ENCODE data around the gene CLEC20A.

The CLEC20A gene

DNA sequence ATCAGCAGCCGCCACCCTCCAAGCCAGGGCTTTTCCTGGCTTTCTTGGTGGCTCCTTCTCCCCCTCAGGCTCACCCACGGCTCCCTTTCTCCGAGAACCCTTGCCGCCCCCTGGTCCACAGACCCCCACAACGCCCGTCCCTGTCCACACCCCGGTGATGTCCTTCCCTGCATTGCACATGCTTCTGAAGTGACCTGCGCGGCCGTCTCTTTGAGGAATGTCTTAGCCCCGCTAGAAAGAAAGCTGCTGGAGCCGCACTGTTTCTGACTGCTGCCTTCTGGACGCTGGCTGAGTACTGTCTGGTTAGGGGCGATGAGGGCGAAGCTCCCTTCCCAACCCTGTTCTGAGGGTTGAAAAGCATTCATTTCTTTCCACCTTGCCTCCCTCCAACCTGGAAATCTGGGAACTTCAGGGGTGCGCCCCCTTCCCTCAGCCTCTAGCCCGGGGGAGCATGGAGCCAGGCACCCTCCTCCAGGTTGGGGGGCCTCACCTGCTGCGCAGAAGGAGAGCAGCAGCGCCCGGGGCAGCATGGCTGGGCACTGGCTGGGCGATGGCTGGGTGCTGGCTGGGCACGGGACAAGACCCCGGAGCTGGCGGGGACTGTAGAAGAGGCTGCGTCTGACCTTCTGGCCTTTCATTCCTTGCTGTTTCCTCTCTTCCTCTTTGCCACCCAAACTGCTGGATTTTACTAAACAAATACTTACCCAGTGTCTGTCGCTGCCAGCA, at the start of gene CLEC20A:
TSS of gene CLEC20A (minus strand) at position 555 of the 726 bp plus-strand sequence. CDS start at position 530, 25 bp downstream.
- no peak for DNase-seq

DNA sequence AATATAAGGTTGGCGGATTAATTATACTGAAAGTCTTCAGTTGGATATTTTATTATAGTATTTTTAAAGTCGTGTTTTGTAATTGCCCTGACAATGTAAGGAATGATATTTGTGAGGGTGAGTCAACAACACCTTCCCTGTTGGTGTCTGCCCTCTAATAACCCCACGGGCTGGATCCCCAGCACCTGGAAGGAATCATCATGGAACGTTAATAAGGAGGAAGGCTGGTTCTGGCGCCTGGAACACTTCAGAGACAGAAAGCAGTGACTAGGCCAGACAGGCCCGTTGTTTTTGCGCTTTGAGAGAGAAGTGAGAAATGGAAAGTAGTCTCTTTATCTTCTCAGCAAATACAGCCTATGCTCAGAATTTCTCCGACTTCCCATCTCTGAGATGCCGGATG, 47.8 kb upstream of the CLEC20A start:
- no peak for DNase-seq

DNA sequence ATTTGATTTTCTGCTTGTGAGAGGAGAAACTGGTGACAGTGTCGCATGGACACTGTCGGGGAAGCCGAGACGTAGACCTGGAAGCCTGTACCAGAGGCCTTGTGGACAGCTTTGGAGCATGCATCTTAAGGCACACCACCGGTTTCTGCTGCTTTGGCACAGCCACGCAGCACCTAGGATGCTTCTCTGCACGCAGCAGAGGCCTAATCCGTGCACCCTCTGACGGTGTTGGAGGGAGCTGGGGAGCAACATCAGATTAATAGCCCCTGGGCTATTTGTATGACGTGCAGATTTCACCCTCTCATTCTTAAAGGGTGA, 46.5 kb upstream of the CLEC20A start:
- no peak for DNase-seq

DNA sequence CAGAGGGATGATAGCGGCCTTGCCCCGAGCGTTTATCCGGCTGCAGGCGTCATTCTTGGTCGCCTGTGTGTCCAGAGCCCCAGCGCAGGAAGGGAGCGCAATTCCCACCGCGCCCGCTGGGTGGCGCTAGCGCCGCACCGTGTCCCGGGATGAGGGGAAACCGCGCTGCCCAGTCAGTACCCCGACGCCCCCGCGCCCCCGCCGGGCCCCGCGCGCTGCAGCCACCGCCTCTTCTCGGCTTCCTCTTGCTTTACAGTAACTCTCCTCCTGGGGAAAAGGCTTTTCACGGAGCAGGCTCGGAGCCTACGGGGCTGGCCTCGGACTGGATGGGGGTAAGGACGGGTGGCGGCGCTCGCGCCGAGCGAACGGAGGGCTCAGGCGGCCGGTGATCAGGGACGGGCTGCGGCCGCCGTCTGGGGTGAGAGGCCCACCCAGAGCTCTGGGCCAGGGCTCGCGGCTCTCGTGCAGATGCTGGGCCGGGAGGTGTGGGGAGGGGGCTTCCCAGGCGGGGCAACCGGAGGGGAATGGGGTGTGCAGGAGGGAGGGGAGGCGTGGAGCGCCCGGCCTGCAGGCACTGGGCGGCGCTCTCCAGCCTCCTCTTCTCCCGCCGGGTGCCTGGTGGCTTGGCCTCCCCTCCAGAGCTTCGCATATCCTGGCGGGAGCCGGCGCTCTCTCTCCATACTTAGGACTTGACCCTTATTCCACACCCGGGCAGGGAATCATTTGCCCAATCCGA, 46.0 kb upstream of the CLEC20A start:
- DNase-seq, result peak; percentile 41

DNA sequence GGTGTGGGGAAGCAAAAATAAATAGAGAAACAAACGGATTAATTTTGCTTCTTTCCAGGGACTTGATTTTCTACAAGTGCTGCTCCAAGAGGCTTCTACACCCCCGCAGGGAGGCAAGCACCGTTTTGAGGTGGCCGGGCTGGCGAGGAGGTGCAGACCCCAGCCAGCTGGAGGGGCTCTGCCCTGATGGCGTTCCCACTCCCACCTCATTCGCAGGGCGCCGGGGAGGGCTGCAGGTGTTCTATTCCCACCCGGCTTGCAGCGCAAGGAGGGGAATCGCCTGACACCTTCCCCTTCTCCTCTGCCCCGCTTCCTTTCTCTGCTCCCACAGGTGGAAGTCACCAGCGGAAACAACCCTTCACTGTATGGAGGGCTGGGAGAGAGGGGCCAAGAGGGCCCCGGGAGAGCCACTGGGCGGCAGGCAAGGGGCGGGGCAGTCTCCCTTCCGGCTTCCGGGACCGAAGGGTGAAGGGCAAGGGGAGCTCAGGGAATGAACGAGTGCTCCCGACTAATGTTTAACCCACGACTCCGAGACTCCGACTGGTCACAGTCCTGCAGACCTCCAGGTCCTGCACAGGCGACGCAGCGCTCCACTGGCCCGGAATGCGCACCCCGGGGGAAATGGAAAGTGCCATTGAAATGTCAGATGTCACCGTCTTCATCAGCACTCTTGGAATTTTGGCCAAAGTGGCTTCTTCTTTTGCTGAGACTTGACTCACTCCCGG, 45.2 kb upstream of the CLEC20A start:
- DNase-seq, result no peak

DNA sequence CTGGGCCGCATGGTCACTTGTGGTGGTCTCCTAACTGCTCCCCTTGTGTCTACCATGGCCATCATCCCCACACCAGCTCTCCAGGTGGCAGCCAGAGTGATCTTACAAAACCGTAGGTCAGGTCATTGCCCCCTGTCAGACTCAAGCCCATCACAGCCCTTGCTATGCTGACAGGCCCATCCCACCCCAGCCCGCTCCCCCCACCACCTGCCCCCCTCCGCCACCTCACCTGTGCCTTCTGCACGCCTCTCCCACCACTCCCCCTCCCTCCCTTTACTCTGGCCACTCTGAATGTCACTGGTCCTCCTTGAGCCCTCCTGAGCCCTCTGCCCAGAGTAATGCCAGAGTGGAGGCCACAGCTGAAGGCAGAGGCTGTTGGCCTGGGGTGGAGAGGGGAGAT, 44.6 kb upstream of the CLEC20A start:
- DNase-seq, result no peak

DNA sequence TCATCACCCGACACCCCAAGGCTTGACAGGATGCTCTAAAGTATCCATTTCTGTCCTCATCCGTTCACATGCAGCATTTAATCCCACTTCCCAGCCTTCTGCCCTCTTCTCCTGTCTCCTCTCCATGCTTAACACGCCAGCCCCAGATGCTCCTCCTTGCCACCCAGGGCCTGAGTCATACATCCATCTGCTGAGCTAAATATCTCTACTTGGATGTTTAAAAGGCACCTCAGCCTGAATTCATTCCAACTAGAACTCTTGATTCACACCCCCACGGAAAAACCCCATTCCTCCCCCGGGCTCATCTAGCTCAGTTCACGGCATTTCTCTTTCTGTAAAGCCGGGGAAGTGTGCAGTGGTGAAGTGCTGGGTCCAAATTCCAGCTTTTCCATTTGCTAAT, 43.9 kb upstream of the CLEC20A start:
- DNase-seq, result no peak

DNA sequence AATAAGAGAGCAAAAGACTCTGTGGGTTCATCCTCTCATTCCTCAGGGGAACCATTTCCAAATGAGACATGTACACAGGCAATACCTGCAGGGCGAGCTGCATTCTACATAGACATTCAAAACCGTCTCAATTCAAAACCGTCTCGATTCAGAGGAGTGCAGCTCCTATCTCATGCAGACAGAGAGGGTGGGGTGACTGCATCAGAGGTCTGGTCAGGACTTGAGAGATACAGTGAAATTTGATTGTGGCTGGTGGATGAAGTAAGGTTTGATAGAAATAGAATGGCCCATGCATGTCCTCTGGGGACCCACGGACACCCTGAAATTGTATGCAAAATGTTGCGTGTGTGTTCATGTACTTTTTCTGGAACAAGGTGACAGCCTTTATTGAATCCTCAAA, 43.4 kb upstream of the CLEC20A start:
- DNase-seq, result no peak

DNA sequence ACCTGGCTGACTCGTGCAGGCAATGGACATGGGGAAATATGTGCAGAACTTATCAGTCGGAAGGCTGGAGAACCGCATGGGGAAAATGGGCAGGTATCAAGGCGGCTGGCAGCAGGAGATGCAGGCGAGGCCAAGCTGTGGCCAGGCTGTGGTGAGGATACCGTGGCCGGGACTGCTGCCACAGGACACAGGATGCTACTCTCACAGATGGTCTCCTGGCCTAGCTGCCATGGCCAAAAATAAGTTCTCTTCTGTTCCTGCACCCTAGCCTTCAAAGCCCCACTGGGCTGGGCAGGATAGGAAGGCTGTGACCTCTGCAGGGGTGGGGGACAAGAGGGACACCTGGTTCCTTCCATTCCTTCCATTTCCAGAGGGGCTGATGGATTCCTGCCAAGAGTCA, 42.5 kb upstream of the CLEC20A start:
- DNase-seq, result no peak

DNA sequence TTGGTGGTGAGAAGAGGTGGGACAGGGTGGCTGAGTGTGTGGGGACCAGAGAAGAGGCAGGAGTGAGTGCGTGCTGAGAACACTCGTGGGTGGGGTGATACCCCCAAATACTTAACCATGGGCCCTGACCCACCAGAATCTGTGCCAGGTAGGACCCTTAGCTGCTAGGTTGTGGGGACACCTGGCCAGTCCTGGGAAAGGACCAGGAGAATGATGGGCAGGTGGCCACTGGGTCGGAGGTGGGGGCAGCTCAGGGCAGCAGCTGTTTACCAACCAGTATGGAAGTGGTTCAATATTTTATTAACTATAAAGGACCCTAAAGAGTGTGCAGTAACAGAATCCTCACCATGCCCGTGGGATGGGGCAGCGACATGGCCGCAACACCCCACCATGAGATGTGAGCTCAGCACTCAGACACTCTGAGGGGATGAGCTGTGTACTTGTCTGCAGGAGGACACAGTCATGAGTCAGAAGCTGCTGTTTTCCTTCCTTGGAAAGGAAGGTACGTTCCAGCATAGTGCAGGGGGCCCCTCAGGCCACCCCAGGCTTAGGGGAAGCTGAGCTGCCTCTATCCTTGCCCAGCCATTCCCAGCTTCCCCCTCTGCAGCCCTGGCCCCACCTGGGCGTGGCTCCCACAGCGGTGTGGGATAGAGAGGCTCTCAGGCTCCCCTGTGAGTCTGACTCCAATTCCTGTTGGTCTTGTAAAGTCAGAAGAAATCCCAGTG, 41.6 kb upstream of the CLEC20A start:
- no peak for DNase-seq

DNA sequence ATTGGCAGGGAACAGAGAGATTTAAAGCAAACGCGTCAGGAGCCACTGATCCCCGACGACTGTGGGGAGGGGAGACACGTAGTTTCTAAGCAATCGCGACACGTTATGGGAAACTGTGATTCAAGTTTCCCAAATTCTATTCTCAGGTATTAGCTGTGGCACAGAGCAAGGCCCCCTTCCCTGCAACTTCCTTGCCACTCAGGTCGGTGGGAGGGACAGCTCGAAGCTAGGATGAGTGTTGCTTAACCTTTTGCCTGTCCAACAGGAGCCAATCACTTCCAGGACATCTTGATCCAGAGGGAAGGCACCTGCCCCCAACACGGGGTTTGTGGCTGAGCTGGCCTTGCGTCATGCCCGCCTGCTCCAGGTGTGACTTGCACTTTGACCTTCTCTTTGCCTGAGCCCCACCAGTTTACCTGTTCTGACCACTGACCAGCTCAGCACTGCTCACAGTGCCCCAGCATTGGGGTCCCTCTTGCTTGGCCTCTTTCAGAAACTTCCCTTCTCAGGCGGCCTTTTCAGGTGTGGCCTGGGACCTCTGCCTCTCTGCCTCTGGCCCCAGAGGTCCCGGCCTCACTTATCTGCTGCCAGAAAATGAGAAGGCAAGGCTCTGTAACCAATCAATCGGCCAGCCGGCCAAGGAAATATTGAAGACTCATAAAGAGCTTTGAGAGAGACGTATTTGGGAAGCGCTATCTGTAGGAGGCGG, 40.8 kb upstream of the CLEC20A start:
- DNase-seq, result no peak

DNA sequence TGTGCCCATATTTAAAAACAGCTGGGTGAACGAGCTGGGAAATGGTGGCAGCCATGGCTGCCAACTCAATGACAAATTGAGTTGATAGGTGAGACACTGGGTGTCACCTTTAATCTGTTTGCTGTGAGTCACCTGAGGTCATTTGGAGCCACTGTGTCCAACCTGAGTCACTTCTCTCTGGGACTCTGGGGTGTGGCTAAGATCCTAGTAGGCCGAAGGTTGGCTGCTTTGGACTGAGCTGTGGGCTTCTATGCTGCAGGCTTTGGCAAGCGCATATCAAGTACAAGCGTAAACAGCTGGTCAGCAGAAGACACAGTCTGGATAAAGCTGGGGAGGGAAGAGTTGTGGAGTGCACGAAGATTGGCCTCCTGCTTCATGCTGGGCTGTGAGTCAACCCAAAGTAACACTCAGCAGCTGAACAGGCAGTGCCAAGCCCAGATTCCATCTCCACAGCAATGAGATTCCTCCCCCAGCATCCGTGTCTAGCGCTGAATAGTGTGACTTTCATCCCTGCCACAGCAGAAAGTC, 40.1 kb upstream of the CLEC20A start:
- no peak for DNase-seq

DNA sequence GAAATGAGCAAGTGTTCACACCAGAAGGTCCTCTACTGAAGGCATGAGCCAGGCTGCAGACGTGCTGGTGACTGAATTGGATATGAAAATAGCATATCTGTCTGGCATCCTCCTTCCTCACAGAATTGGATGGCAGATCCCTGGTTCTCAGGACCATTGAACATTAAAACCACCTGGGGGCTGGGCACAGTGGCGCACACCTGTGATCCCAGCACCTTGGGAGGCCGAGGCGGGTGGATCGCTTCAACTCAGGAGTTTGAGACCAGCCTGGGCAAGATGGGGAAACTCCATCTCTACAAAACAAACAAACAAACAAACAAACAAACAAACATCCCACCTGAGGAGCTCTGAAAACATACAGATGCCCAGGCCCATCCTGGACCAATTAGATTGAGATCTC, 39.6 kb upstream of the CLEC20A start:
- DNase-seq, result no peak

DNA sequence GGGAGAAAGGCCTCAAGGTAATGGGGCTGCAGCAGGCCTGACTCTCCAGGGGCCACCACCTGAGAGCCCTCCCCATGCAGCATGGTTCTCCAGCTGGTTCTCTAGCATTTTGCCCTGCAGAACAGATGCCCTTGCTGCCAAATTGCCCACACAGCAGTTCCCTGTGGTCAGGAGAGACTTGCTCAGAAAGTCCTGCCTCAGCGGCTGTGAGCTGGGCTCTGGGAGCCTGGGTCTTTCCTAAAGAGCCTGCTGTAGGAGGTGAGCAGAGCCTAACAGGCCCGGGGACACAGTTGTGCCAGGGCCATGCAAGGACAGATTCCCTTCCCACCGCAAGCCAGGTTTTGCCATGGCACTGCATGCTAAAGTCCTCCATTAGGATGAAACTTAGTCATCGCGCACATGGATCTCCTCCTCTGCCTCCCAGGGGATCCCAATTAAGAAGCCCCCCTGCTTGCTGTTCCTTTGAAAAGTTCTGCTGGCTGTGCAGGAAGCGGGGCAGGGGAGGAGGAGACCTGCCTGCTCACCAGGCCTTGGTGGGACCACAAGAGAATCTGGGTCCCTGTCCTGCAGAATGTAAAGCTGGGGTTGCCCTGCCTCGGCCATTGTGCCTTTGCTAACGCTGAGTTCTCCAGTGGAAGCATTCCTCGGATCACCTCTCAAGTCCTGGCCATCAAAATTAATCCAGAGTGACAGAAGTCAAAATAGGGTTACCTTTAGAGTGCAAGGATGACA, 37.5 kb upstream of the CLEC20A start:
- no peak for DNase-seq

DNA sequence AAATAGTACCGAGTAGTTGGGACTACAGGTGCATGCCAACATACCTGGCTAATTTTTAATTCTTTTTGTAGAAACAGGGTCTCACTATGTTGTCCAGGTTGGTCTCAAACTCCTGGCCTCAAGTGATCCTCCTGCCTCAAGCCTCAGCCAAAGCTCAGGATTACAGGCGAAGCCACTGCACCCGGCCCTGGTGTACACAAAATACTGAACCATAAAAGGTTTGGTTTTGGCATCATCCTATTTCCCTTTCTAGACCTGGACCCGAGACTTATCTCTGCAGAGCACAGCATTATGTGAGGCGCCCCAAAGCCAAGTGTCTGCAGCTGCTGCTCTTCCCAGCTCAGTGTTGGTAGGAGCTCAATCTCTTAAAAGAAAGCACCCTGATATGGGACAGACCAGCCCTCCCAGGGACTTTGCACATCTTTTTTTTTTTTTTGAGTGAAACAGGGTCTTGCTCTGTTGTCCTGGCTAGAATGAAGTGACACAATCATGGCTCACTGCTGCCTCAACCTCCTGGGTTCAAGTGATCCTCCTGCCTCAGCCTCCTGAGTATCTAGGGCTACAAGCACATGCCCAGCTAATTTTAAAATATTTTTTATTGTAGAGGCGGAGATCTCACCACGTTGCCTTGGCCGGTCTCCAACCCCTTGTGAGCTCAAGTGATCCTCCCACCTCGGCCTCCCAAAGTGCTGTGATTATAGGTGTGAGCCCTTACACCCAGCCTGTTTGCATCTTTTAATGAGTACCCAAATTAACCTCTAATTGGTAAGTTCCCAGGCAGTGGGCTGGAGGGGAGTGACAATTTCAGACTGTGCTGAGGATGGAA, 36.6 kb upstream of the CLEC20A start:
- DNase-seq, result no peak

DNA sequence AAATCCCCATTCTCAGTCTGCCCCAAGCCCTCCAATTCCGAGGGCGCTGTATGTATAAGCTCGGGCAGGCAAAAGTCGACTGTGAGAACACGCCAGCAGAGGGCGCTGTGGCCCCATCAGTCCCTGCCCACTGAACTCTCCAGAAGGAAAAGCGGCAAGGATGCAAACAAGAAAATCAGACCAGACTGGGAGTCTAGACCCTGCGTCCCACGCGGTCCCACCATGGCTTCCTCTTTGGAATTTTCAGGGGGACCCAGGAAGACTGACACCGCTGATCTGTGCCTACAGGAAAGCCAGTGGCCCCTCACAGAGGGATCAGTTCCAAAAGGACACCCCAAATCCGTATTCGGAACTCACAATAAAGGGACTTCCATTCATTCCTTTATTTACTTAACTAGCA, 35.6 kb upstream of the CLEC20A start:
- DNase-seq, result no peak

DNA sequence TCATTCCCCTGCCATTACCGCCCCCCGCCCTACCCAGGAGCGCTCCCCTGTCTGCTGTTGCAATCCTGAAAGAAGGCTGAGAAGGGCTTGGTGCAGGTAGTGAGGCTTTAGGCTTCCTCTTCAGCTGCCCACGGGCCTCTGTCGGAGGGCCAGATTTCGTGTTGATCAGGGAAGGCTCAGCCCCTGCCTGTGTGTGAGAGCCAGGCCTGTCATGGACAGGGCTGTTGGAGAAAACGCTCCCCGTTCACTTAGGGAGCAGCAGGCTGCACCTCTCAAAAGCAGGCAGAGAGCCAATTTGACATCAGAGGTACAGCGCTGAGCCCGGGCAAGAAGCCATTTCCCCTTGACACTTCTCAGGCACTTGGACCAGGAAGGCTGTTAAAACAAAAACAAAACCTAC, 35.1 kb upstream of the CLEC20A start:
- no peak for DNase-seq

DNA sequence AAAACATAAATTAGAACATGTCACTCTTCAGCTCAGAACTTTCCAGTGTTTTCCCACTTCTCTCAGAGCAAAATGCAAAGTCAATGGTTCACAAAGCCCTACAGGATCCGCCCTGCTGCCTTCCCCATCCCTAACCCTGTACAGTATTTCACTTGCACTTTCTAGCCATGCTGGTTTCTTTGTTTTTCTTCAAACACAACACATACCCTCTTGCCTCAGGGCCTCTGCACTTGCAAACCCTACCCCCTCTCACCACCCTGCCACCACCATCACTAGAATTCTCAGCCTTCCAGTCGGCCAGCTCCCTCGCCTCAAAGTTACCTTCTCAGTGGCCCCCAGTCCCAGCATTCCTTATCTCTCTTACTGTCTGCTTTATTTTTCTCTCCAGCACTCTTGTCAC, 33.7 kb upstream of the CLEC20A start:
- DNase-seq, result no peak

DNA sequence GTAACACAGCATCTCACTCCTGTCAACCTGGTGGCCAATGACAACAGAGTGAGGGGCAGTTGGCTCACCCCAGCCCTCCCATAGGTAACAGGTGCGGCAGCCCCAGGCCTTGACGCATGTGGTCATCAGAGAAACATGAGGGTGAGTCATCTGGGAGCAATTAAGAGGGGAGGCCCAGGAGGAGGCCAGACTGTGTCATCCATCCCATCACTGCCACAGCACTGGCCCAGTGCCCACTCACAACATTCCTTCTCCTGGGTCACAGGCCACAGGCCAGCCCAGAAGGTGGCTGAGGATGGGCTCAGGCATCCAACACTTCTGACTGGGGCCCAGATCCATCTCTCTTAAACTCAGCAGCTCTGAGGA, 33.3 kb upstream of the CLEC20A start:
- DNase-seq, result no peak

DNA sequence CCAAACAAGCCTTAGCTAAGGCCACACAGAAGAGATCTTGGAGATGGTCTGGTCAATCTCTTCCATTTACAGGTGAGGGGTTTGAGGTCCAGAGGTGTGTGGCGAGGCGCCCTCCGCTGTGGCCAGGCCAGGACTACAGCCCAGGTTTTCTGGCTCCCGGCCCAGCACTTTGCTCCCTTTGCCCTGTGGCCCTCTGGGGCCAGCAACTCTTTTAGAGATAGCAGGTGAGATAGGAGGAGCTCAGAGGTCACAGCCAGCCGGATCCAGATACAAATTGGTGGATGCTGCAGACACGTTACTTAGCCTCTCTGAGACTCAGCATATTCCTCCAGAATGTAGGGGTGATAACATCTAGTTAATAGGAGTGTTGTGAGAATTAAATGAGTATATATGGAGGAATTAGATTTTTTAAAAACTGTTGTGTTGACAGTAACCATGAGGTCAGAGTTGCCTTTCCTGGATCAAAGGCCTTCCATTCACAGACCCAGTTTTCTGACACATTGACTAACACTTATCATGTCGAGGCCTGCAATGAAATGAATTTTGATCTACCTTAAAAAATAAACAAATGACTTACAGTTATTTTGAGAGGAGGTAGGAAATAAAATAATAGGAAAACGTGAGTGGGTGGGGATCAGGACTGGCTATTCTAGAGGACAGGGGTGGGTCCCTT, 32.7 kb upstream of the CLEC20A start:
- DNase-seq, result no peak
